GM23338 (cell line): ENCODE data around the gene ARHGEF1. TPM values are rescaled to one million over a fixed set of nuclear protein-coding genes. Genes with fewer than 3 reads are reported as not detected.

ENCODE experiments used
- ATAC-seq: fragments of 200-7000 bp; cut with Tn5 transposase; 3 replicates; pipeline ENCODE4 v1.9.1; 2020
- DNase-seq: peaks from one replicate; pipeline ENCODE4 v3.0.0-alpha.2; 2015; ENCODE audit warnings: low spot score
- H2AFZ ChIP-seq: fragments of 200-600 bp; sonication (generic); 2 replicates; pipeline ENCODE4 v1.8.0; 2016; ENCODE audit warnings: antibody characterized with exemption, mild to moderate bottlenecking, moderate library complexity
- H3F3A ChIP-seq: fragments of 200-600 bp; sonication (generic); replicated peaks from 2 replicates; pipeline ENCODE4 v1.8.0; 2017; ENCODE audit warnings: antibody characterized with exemption, mixed run types, low read depth
- H3K27ac ChIP-seq: fragments of 200-600 bp; sonication (generic); 2 replicates; pipeline ENCODE4 v1.6.1; 2016; ENCODE audit warnings: low read depth
- H3K27me3 ChIP-seq: fragments of 200-600 bp; sonication (generic); 2 replicates; pipeline ENCODE4 v1.8.0; 2016; ENCODE audit warnings: mild to moderate bottlenecking, mixed run types, moderate library complexity; ENCODE audit not compliant: insufficient read depth
- H3K36me3 ChIP-seq: fragments of 200-600 bp; sonication (generic); 2 replicates; pipeline ENCODE4 v1.8.0; 2016; ENCODE audit warnings: mild to moderate bottlenecking; ENCODE audit not compliant: insufficient read depth
- H3K4me1 ChIP-seq: fragments of 200-600 bp; sonication (generic); 2 replicates; pipeline ENCODE4 v1.8.0; 2016; ENCODE audit warnings: mild to moderate bottlenecking, moderate library complexity; ENCODE audit not compliant: insufficient read depth
- H3K4me2 ChIP-seq: fragments of 200-600 bp; sonication (generic); 2 replicates; pipeline ENCODE4 v1.7.1; 2017; ENCODE audit warnings: mixed run types
- H3K4me3 ChIP-seq: fragments of 200-600 bp; sonication (generic); 2 replicates; pipeline ENCODE4 v1.6.1; 2016; ENCODE audit warnings: mixed run types
- H3K79me2 ChIP-seq: fragments of 200-600 bp; sonication (generic); replicated peaks from 2 replicates; pipeline ENCODE4 v1.8.0; 2017; ENCODE audit warnings: mild to moderate bottlenecking; ENCODE audit not compliant: insufficient read depth
- H3K9me2 ChIP-seq: fragments of 200-600 bp; sonication (generic); 2 replicates; pipeline ENCODE4 v1.8.0; 2017; ENCODE audit not compliant: insufficient read depth
- H4K20me1 ChIP-seq: fragments of 200-600 bp; sonication (generic); replicated peaks from 2 replicates; pipeline ENCODE4 v1.8.0; 2017; ENCODE audit warnings: mild to moderate bottlenecking; ENCODE audit not compliant: insufficient read depth
- H3K27ac Mint-ChIP-seq: 2 replicates; pipeline ENCODE4 v1.8.0; 2020; ENCODE audit warnings: inconsistent platforms, mild to moderate bottlenecking, moderate library complexity, mixed read lengths
- H3K27me3 Mint-ChIP-seq: 3 replicates; pipeline ENCODE4 v1.8.0; 2022; ENCODE audit warnings: low read depth, mild to moderate bottlenecking, moderate library complexity, mixed read lengths, inconsistent platforms; ENCODE audit not compliant: insufficient read depth, poor library complexity
- H3K36me3 Mint-ChIP-seq: 3 replicates; pipeline ENCODE4 v1.8.0; 2021; ENCODE audit warnings: low read depth, mild to moderate bottlenecking, inconsistent platforms, moderate library complexity, mixed read lengths
- H3K4me1 Mint-ChIP-seq: 3 replicates; pipeline ENCODE4 v1.8.0; 2020; ENCODE audit warnings: mild to moderate bottlenecking, inconsistent platforms, mixed read lengths
- H3K4me3 Mint-ChIP-seq: 3 replicates; pipeline ENCODE4 v1.8.0; 2021; ENCODE audit warnings: moderate library complexity, mild to moderate bottlenecking, inconsistent platforms, mixed read lengths
- H3K9me3 Mint-ChIP-seq: 3 replicates; pipeline ENCODE4 v1.8.0; 2020; ENCODE audit warnings: moderate library complexity, mild to moderate bottlenecking, inconsistent platforms, mixed read lengths
- CREB1 ChIP-seq: fragments of 250-450 bp; sonication (Bioruptor Pico); IDR thresholded peaks from 2 replicates; pipeline ENCODE4 v1.5.0; 2020; ENCODE audit warnings: low read depth, mild to moderate bottlenecking, moderate library complexity
- CTCF ChIP-seq, 2 experiments: fragments of 200-600 bp in 1 of 2; sonication (generic) in 1 of 2; conservative IDR thresholded peaks; 2 replicates each; pipeline versions ENCODE4 v1.5.1 to v1.6.1; 2016 to 2017; ENCODE audit warnings: antibody characterized with exemption in 2 of 2, low read depth in 2 of 2, mild to moderate bottlenecking in 2 of 2, moderate library complexity in 1 of 2
- ETS1 ChIP-seq: IDR thresholded peaks from 2 replicates; pipeline ENCODE4 v1.6.1; 2016; ENCODE audit warnings: antibody characterized with exemption
- EZH2 ChIP-seq: fragments of 200-600 bp; sonication (generic); IDR thresholded peaks from one replicate; pipeline ENCODE4 v1.8.0; 2017; ENCODE audit warnings: antibody characterized with exemption, mild to moderate bottlenecking, low read depth; ENCODE audit not compliant: unreplicated experiment
- EZH2phosphoT487 ChIP-seq: fragments of 200-600 bp; sonication (generic); IDR thresholded peaks from one replicate; pipeline ENCODE4 v1.8.1; 2018; ENCODE audit warnings: antibody characterized with exemption; ENCODE audit not compliant: unreplicated experiment
- JUNB ChIP-seq: IDR thresholded peaks from one replicate; pipeline ENCODE4 v1.6.1; 2016; ENCODE audit warnings: antibody characterized with exemption; ENCODE audit not compliant: unreplicated experiment
- NANOG ChIP-seq: IDR thresholded peaks from 2 replicates; pipeline ENCODE4 v1.6.1; 2016; ENCODE audit warnings: antibody characterized with exemption, borderline replicate concordance
- POLR2AphosphoS5 ChIP-seq: IDR thresholded peaks from 2 replicates; pipeline ENCODE4 v1.6.1; 2016; ENCODE audit warnings: antibody characterized with exemption, low read depth
- REST ChIP-seq: IDR thresholded peaks from one replicate; pipeline ENCODE4 v1.6.1; 2018; ENCODE audit warnings: antibody characterized with exemption; ENCODE audit not compliant: unreplicated experiment
- STAT1 ChIP-seq: IDR thresholded peaks from one replicate; pipeline ENCODE4 v1.6.1; 2016; ENCODE audit warnings: antibody characterized with exemption; ENCODE audit not compliant: unreplicated experiment
- ZNF114 ChIP-seq: fragments of 250-450 bp; sonication (Bioruptor Pico); IDR thresholded peaks from 2 replicates; pipeline ENCODE4 v1.5.0; 2020; ENCODE audit warnings: mild to moderate bottlenecking, moderate library complexity
- ZNF331 ChIP-seq: fragments of 250-450 bp; sonication (Bioruptor Pico); IDR thresholded peaks from 2 replicates; pipeline ENCODE4 v1.5.0; 2020; ENCODE audit warnings: low read depth, mild to moderate bottlenecking, moderate library complexity
- ZNF462 ChIP-seq: fragments of 250-450 bp; sonication (Bioruptor Pico); IDR thresholded peaks from 2 replicates; pipeline ENCODE4 v1.5.0; 2020; ENCODE audit warnings: mild to moderate bottlenecking, moderate library complexity
- polyA plus RNA-seq: library from polyadenylated mRNA; unstranded; fragments of >200 nt; fragmentation: Nextera tagmentation; extraction: Ambion mirVana; gene quantifications from 2 replicates; pipeline ENCODE4 v1.2.1, GENCODE V29; 2016
- total RNA-seq: library from RNA; depleted of rRNA; stranded (reverse); fragments of >200 nt; shearing (Covaris generic); gene quantifications from 2 replicates; pipeline ENCODE4 v1.2.3, GENCODE V29; 2014

ARHGEF1 gene
- total and polyA plus RNA-seq, 2 experiments from 2014 or later = 41.3 to 44.7 TPM

GRCh38 chr19:41912899-41913537, 30.0 kb downstream of the ARHGEF1 start:
- Histone ChIP-seq H3K27me3 (peaks cover 94% of the 10 kb centered on the region), H3K4me1 (peaks cover 5% of the 10 kb centered on the region; the same call in 1 of the 2 replicates), H3K79me2 (no peaks in the 10 kb centered on the region), H3K4me2 (peak overlapping the region; percentile 76), H3K9me2 (no peaks in the 10 kb centered on the region), H3K36me3 (no peaks in the 10 kb centered on the region), H3F3A (0 out of 2 replicates have a peak, but pooled peaks cover 3% of the 10 kb centered on the region), H3K4me3 (peak overlapping the region; percentile 54), H2AFZ (no peak overlapping the region), H3K27ac (no peak overlapping the region), H4K20me1 (no peaks in the 10 kb centered on the region; the same call in 1 of the 2 replicates)
- H3K27ac Mint-ChIP-seq = no peak overlapping the region
- 0 out of 3 replicates have a peak, but pooled peaks cover 3% of the 10 kb centered on the region for H3K9me3 Mint-ChIP-seq
- peak; percentile 76 for DNase-seq
- peaks cover 54% of the 10 kb centered on the region for H3K27me3 Mint-ChIP-seq
- H3K36me3 Mint-ChIP-seq = no peaks in the 10 kb centered on the region; the same call in 2 of the 3 replicates
- peak; percentile 46 for ATAC-seq
- H3K4me3 Mint-ChIP-seq = peak overlapping the region; percentile 67
- no peak for TF ChIP-seq ZNF331 (CRISPR knock-in tag)
- TF ChIP-seq REST = no peak
- TF ChIP-seq ZNF462 = no peak
- TF ChIP-seq POLR2AphosphoS5 = no peak
- no peak for TF ChIP-seq EZH2
- no peak for TF ChIP-seq NANOG
- TF ChIP-seq STAT1 = no peak
- TF ChIP-seq EZH2phosphoT487 = no peak
- TF ChIP-seq CTCF (conservative IDR thresholded peaks at IDR 0.05; ENCODE audit: low read depth in 2 of 2) = no peak
- no peak for TF ChIP-seq JUNB
- no peak for TF ChIP-seq ZNF114 (CRISPR knock-in tag)
- no peak for TF ChIP-seq ETS1
- no peak for TF ChIP-seq CREB1 (CRISPR knock-in tag)
- peaks cover 11% of the 10 kb centered on the region for H3K4me1 Mint-ChIP-seq
